ENCODE results near the gene FRMPD4.

FRMPD4 gene

DNA sequence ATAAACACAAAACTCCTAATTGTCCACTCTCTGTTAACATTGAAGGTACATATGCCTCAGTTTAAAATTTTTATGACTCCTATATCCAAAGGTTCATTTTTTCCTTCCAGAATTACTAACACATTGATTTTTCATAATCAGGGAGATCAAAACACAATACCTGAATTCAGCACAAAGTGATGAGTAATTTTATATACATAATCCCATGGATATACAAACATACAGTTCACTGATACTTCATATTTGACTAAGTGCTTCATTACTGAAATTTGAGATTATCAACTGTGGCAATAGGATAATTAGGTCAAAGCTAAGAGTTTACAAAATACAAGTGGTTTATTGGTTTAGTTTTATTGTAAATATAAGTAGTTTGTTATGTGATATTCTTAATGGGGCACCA is 476.8 kb downstream of the FRMPD4 start:
- H3K27ac Mint-ChIP-seq: no peak overlapping the region
- H3K4me1 Mint-ChIP-seq: no peaks in the 10 kb centered on the region
- H3K36me3 Mint-ChIP-seq: no peaks in the 10 kb centered on the region
- H3K4me3 Mint-ChIP-seq: no peak overlapping the region
- H3K9me3 Mint-ChIP-seq: no peaks in the 10 kb centered on the region
- peaks cover 3% of the 10 kb centered on the region for H3K27me3 Mint-ChIP-seq

DNA sequence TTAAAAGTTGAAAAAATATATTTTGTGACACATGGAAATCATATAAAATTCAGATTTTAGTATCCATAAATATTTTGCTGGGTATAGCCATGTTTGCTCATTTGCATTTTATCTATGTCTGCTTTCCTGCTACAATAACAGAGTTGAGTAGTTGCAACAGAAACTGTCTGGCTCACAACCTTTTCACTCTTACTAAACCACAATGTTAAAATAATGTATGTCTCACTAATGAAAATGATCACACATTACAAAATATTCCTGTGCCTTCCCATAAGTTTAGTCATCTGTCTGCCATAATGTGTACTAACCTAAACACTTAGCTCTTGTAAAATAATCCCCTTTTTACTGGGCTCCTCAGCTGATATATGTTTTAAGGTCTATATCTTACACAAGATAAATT is 479.0 kb downstream of the FRMPD4 start:
- Mint-ChIP-seq H3K27ac (no peak overlapping the region), H3K36me3 (no peaks in the 10 kb centered on the region)

DNA sequence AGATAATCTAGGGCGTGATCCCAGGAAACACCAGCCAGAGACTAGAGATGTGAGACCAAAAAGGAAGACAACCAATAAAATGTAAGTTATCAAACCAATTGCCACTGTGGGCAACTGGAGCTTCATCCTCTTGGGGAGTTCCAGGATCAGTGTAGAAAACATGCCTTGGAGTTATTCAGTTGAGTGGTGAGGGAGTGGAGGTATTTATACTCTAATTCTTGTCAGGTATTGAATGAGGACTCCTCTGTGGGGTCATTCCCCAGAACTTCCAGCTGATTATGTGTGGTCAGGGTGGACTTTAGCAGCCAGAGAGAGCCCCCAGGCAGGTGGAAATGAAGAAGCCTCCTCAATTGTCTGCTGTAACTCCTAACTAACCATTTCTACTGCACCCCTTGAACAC is 509.0 kb downstream of the FRMPD4 start:
- H3K9me3 Mint-ChIP-seq: no peaks in the 10 kb centered on the region
- H3K4me1 Mint-ChIP-seq: no peaks in the 10 kb centered on the region
- no peaks in the 10 kb centered on the region for H3K36me3 Mint-ChIP-seq
- H3K27ac Mint-ChIP-seq: no peak overlapping the region
- H3K4me3 Mint-ChIP-seq: no peak overlapping the region
- H3K27me3 Mint-ChIP-seq: no peaks in the 10 kb centered on the region

More for the DNA sequence above, 479.0 kb downstream of the FRMPD4 start:
- peaks cover under 1% of the 10 kb centered on the region for H3K27me3 Mint-ChIP-seq
- no peak overlapping the region for H3K4me3 Mint-ChIP-seq
- no peaks in the 10 kb centered on the region for H3K9me3 Mint-ChIP-seq
- no peaks in the 10 kb centered on the region for H3K4me1 Mint-ChIP-seq

DNA sequence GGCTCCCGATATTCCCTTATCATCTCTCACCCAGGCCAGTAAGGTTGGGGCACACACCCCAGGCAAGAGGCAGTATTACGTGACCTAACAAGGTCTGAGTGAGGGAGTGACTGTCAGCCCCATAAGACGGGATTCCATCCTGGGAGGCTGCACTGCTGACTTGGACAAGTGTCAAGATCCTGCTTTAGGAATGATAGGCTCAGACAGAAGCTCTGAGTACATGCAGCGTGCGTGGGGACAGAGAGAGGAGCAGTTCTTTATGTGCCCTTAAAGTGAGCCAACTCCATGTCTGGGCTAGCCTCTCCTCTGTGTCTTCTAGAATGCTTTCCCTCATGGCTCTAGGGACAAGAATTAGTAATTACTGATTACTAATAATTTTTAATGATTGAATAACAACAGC is 510.7 kb downstream of the FRMPD4 start:
- no peaks in the 10 kb centered on the region for H3K27me3 Mint-ChIP-seq
- H3K9me3 Mint-ChIP-seq: no peaks in the 10 kb centered on the region

DNA sequence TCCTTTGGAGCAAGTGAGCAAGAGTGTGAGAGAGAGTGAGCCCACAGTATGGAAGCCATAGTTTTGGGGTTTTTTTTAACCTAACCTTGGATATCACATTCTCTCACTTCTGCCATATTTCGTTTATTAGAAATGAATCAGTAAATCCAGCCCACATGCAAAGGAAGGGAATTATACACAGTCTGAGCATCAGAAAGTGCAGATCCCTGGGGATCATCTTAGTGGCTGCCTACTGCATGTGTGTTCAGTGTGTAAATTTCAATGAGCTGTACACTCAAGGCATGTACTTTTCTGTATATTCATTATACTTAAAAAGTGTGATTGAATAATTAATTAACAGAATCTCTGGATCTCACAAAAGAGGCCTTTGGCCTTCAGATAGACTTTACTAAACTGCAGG is 519.2 kb downstream of the FRMPD4 start:
- no peaks in the 10 kb centered on the region for H3K27me3 Mint-ChIP-seq
- no peaks in the 10 kb centered on the region for H3K36me3 Mint-ChIP-seq
- H3K4me1 Mint-ChIP-seq: no peaks in the 10 kb centered on the region
- no peaks in the 10 kb centered on the region for H3K9me3 Mint-ChIP-seq
- H3K4me3 Mint-ChIP-seq: no peak overlapping the region
- H3K27ac Mint-ChIP-seq: no peak overlapping the region

More for the DNA sequence above, 510.7 kb downstream of the FRMPD4 start:
- no peaks in the 10 kb centered on the region for H3K36me3 Mint-ChIP-seq
- H3K4me3 Mint-ChIP-seq: no peak overlapping the region
- H3K27ac Mint-ChIP-seq: no peak overlapping the region
- no peaks in the 10 kb centered on the region for H3K4me1 Mint-ChIP-seq

DNA sequence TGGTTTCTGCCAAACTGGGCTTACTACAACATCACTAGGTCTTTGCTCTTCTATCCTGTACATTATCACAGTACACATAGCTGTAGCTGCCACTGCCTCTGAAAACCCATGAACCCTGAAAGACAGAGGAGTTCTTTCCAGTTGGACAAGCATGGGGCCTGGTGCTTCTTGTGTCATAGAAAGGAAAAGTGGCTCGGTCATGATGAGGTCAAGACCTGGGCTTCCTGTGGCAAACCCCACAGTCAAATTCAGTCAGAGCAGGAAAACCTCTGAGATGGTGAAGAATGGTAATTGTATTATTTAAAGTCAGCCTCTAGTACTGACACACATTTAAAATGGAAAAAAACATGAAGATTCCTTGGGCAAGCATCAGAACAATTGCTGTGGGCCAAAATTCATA is 519.6 kb downstream of the FRMPD4 start:
- Mint-ChIP-seq H3K4me1 (no peaks in the 10 kb centered on the region), H3K27me3 (no peaks in the 10 kb centered on the region), H3K4me3 (no peak overlapping the region), H3K36me3 (no peaks in the 10 kb centered on the region), H3K27ac (no peak overlapping the region), H3K9me3 (no peaks in the 10 kb centered on the region)

DNA sequence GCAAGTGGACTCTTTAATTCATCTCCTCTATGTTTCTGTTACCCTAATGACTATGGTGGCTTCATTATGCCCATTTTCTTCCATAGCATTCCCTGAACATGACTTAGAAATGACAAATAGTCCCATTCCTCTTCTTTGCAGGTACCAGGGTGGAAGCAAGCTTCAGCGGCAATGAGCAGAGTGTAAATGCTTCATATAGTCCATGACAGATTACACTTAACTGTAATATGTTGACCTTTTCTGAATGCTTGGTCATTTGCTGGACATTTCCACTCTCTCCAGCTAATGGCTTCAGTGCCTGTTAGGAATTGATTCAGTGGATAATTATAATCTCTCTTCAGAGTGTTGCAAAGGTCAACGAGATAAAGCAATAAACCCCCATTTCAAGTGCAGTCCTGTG is 523.2 kb downstream of the FRMPD4 start:
- Mint-ChIP-seq H3K27me3 (peaks cover 2% of the 10 kb centered on the region), H3K36me3 (no peaks in the 10 kb centered on the region), H3K4me1 (no peaks in the 10 kb centered on the region), H3K27ac (no peak overlapping the region), H3K4me3 (no peak overlapping the region), H3K9me3 (no peaks in the 10 kb centered on the region)

DNA sequence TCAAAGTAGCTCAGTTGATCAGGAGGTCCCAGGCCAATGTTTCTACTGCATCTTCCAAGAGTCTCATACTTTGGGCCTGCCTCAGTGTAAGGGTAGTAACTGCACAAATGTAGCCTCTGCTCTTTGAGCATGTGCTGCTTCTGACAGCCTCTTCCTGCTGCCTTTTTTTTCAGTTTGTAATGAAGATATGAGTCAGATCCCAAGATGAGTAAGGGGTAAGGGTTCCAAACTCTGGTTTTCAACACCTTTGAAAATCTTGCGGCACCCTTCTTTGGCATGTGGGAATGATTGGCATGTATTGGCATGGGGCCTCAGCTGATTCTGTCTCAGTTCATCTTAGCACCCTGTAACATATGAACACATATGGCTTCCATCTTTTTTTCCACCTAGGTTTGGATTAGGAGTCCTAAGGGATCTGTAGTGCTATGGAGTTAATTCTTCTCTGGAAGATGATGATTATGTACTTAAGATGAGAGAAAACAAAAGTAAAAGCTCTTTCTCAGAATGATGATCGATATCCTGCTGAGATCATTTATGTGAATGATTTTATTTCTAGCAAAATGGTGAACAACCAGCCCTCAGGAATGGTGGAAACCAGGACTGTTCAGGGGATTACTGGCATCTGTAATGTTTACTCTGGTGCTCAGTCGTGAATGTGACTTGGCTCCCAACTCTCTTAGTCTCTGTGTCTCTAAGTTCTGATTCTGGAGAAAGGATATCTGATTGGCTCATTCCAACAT is 534.3 kb downstream of the FRMPD4 start:
- Mint-ChIP-seq H3K4me3 (no peak overlapping the region), H3K9me3 (no peaks in the 10 kb centered on the region), H3K27ac (no peak overlapping the region), H3K36me3 (no peaks in the 10 kb centered on the region), H3K27me3 (peaks cover 1% of the 10 kb centered on the region), H3K4me1 (no peaks in the 10 kb centered on the region)

DNA sequence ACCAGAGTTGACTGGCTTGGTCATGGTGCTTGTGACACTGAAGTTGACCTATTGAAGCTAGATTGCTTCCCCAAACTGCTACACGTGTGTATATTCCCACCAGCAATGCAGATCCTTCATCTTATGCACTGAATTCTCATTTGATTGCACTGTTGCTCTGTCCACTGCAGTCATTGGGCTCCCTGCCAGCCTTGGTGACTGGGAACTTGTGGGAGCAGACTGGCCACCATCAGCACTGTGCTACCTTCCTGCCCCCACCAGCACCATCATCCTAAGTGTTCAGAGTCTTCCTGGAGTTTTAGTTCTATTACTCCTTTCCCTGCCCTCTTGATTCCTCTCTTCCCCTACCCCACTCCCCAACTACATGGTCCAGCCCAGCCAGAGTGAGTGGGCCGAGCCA is 535.2 kb downstream of the FRMPD4 start:
- Mint-ChIP-seq H3K9me3 (no peaks in the 10 kb centered on the region), H3K27ac (no peak overlapping the region), H3K27me3 (peaks cover 3% of the 10 kb centered on the region), H3K36me3 (no peaks in the 10 kb centered on the region), H3K4me1 (no peaks in the 10 kb centered on the region), H3K4me3 (no peak overlapping the region)

DNA sequence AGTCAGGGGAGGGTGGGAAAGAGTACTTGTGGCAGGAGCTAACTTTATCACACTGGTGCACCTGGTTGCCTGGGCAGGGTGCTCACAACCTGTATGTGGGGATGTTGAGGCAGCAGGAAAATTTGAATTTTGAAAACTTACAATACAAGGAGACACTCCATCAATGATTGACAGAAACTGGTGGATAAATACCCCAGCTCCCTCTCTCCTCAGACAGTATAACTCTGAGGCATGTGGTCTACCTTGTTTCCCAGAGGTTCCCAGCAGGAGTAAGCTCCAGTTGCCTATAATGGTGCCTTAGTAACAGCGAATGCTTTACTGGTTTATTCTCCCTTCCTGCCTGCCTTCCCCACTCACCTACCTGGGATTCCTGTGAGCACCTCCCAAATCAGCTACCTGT is 541.2 kb downstream of the FRMPD4 start:
- Mint-ChIP-seq H3K4me3 (no peak overlapping the region), H3K36me3 (no peaks in the 10 kb centered on the region), H3K27ac (no peak overlapping the region), H3K9me3 (no peaks in the 10 kb centered on the region), H3K27me3 (peaks cover 3% of the 10 kb centered on the region), H3K4me1 (no peaks in the 10 kb centered on the region)

DNA sequence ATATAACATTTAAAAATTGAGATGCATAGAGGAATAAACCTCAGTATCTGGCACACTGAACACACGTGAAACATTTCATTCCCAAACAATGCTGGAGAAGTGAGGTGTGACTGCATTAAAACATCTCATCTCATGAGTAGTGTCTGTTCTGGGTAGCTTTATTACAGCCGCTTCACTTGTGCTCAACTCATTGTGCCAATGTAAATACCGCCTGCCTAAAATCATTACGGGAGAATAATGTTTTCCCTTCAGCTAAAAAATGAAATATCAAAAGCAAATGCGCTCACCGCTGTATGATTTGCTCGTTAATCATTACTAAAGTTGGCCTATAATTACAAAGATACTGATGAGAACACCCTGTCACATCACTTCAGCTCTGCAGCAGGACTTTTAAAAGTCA is 542.8 kb downstream of the FRMPD4 start:
- no peaks in the 10 kb centered on the region for H3K9me3 Mint-ChIP-seq
- no peak overlapping the region for H3K4me3 Mint-ChIP-seq
- H3K27me3 Mint-ChIP-seq: peaks cover 1% of the 10 kb centered on the region

DNA sequence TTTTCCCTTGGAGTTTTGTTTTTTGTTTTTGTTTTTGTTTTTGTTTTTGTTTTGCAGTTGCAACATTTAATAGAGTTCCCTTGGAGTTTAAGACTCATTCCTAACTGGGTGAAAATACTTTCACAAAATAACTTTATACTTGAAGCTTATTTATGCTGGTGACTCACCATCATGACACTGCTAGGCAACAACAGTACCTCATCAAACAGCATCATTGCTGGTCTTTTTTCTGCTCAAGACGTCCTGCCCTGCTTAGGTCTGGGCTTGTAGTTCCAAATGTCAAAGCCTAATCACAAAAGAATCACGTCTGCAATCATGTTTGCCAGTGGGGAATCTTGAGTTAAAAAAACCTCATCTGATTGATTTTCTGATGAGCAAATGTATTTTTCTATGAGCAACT is 547.3 kb downstream of the FRMPD4 start:
- no peak overlapping the region for H3K4me3 Mint-ChIP-seq
- H3K27me3 Mint-ChIP-seq: no peaks in the 10 kb centered on the region
- no peaks in the 10 kb centered on the region for H3K4me1 Mint-ChIP-seq
- no peaks in the 10 kb centered on the region for H3K36me3 Mint-ChIP-seq
- no peak overlapping the region for H3K27ac Mint-ChIP-seq
- no peaks in the 10 kb centered on the region for H3K9me3 Mint-ChIP-seq

More for the DNA sequence above, 542.8 kb downstream of the FRMPD4 start:
- Mint-ChIP-seq H3K36me3 (no peaks in the 10 kb centered on the region), H3K4me1 (no peaks in the 10 kb centered on the region), H3K27ac (no peak overlapping the region)

DNA sequence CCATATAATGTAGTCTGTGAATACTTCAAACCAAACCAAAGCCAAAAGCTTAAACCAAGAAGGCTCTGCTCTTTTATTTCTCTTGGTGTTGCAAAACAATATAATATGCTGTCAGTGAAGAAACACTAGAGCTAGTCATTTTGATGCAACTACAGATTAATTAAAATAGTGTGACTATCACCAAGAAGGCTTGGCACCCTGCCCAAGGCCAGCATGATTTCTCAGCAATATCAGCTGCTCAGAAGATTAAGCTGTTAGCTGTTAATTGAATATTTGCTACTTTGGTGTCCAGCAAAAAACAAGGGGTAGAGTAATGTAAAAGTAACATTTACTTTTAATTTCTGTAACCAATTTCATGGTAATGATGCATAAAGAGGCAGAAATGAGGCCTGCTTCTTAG is 548.1 kb downstream of the FRMPD4 start:
- H3K27me3 Mint-ChIP-seq: no peaks in the 10 kb centered on the region
- H3K36me3 Mint-ChIP-seq: no peaks in the 10 kb centered on the region
- no peaks in the 10 kb centered on the region for H3K4me1 Mint-ChIP-seq
- no peak overlapping the region for H3K4me3 Mint-ChIP-seq
- no peak overlapping the region for H3K27ac Mint-ChIP-seq
- H3K9me3 Mint-ChIP-seq: no peaks in the 10 kb centered on the region

DNA sequence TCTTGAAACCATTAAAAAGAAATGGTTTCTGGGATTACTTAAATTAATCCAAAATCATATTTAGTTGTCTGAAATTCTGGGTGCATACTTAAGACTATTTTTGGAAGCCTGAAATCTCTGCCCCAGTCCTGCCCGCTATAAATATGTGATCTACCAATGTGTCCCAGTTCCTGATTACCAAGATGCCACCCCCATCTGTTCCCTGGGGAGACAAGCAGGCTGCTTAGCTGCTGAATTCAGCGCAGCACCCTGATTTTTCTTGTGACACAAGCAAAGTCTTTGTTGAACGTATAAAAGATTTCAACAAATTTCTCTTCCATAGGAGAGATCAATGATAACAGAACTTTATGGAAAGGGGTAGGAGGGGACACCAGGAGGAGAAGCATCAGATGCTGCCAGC is 552.4 kb downstream of the FRMPD4 start:
- Mint-ChIP-seq H3K9me3 (no peaks in the 10 kb centered on the region), H3K36me3 (no peaks in the 10 kb centered on the region), H3K4me3 (no peak overlapping the region), H3K27me3 (no peaks in the 10 kb centered on the region), H3K27ac (no peak overlapping the region), H3K4me1 (no peaks in the 10 kb centered on the region)

DNA sequence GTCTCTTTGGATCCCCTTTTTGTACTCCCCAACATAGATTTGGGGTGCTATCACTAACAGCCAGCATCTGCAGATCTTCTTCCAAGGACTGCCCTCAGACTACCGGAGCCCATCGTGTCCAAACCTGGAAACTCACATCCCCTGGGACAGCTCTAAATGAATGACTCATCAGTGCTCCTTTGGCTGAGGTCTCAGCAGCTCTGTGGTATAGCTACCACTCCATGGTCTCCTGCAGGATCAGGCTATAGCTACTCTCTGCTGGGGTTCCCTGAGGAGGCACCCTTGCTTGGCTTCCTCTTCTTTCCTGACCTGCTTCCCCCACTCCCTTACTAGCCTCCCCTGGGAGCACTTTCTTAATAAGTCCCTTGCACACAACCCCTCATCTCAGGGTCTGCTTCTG is 555.5 kb downstream of the FRMPD4 start:
- Mint-ChIP-seq H3K9me3 (no peaks in the 10 kb centered on the region), H3K36me3 (no peaks in the 10 kb centered on the region)

DNA sequence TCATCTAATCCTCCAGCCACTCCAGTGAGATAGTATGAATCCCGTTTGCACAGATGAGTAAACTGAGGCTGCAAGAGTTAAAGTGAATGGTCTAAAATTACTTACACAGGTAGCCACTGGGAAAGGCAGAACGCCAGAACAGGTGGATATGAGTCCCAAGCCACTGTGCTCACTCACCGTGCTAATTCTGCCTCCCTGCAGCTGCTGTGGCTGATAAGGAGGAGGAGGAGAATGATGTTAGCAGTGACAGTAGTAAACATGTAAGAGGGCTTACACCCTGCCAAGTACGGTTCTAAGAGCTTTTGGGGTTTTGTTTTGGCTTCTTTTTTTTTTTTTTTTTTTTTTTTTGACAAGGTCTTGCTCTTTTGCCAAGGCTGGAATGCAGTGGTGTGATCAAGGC is 562.5 kb downstream of the FRMPD4 start:
- no peaks in the 10 kb centered on the region for H3K36me3 Mint-ChIP-seq
- H3K4me3 Mint-ChIP-seq: no peak overlapping the region
- H3K27ac Mint-ChIP-seq: no peak overlapping the region
- H3K9me3 Mint-ChIP-seq: no peaks in the 10 kb centered on the region
- H3K27me3 Mint-ChIP-seq: peaks cover 4% of the 10 kb centered on the region
- H3K4me1 Mint-ChIP-seq: no peaks in the 10 kb centered on the region

More for the DNA sequence above, 555.5 kb downstream of the FRMPD4 start:
- Mint-ChIP-seq H3K27ac (no peak overlapping the region), H3K27me3 (peaks cover 4% of the 10 kb centered on the region), H3K4me3 (no peak overlapping the region), H3K4me1 (no peaks in the 10 kb centered on the region)

DNA sequence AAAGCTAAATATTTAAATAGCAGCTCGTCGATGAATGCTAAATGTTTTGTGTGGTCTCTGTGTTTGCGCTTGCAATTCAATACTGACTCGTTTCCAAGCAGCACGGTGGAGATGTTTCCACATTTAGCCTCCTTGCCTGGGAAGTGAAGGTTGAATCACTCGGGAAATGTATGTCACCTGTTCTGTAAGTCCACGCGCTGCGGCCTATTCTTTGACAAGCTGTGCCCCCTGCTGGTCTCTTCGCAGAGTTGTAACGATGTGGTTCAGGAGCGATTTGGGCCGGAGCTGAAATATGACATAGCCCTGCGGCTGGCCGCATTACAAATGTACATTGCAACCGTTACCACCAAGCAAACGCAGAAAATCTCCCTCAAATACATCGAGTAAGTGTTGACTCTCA is 563.4 kb downstream of the FRMPD4 start:
- Mint-ChIP-seq H3K36me3 (no peaks in the 10 kb centered on the region), H3K4me3 (no peak overlapping the region), H3K4me1 (no peaks in the 10 kb centered on the region), H3K27me3 (peaks cover 3% of the 10 kb centered on the region), H3K27ac (no peak overlapping the region), H3K9me3 (no peaks in the 10 kb centered on the region)
